NCI-H2196 (cell line): ENCODE data around the gene BICD1.

Experiments used
- DNase-seq: peaks from one replicate; lab custom pipeline; 2025; ENCODE audit not compliant: unreplicated experiment; lab: John Stamatoyannopoulos, UW

Gene BICD1

GRCh38 chr12:32240831-32241230 is 134.2 kb downstream of the BICD1 start:
- DNase-seq: no peak

DNA sequence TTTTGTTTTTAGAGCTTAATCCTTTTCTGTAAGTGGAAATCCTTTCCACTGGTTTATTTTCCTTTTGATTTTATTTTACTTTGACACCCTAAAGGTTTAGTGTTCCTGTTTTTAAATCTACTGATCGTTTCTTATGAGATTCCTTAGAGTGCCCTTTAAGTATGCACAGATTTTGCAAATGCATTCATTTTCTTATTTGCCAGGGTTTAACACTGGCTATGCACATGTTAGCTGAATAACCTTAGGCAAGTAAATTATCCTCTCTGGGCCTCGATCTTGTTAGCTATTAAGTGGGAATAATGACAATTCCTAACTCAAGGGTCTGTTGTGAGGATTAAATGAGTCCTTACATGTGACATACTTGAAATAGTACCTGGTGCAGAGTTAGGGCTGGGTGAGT is 136.0 kb downstream of the BICD1 start:
- no peak for DNase-seq

DNA sequence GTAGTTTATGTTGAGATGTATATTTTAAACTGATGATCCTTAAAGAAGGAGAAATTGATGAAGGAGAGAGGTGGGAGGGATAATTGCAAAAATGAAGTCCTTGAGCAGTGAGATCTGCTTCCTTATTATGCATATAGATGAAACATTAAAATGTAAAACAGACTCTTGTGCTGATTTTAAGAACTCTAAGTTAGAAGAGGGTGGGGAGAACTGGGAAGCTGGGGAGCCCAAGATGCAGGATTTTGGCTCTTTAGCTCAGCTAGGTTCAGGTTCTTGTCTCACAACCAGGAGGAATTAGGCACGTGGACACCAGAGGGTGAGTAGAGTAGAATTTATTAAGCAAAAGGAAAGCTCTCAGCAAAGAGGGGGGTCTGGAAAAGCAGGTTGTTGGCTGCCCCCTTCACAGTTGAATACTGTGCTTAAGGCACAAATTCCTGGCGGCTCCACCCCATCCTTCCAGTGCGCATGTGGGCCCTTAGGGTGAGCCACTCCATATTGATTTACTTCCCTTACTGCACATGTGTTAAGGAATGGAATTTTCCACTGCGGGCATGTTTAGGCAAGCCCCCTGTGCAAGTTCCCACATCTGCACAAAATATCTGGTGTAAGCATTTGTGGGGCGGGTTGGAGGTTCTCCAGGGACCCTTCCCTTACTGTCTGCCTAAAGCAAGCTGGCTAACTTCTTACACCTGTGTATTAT is 141.9 kb downstream of the BICD1 start:
- DNase-seq: no peak

DNA sequence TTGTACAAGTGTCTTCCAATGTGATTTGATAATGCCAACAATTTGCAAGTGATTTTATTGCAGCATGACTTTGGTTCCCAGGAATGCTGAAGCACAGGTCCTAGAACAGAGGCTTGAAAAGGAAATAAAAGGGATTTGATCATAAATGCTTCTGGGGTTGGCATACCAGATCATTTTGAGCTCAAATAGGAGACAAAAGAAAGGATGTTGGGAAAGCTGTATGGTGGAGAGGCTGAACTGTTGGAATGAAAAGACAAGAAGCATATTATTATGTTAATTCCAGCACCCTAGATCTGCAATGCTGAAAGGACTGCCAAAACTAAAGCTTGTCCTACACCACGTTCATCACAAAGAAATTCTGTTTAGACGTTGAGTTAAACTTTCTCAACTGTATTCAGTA is 143.1 kb downstream of the BICD1 start:
- no peak for DNase-seq

- no peak for DNase-seq
Observed at GRCh38 chr12:32252199-32253073, 145.8 kb downstream of the BICD1 start.

GRCh38 chr12:32253154-32253790 is 146.6 kb downstream of the BICD1 start:
- no peak for DNase-seq

DNA sequence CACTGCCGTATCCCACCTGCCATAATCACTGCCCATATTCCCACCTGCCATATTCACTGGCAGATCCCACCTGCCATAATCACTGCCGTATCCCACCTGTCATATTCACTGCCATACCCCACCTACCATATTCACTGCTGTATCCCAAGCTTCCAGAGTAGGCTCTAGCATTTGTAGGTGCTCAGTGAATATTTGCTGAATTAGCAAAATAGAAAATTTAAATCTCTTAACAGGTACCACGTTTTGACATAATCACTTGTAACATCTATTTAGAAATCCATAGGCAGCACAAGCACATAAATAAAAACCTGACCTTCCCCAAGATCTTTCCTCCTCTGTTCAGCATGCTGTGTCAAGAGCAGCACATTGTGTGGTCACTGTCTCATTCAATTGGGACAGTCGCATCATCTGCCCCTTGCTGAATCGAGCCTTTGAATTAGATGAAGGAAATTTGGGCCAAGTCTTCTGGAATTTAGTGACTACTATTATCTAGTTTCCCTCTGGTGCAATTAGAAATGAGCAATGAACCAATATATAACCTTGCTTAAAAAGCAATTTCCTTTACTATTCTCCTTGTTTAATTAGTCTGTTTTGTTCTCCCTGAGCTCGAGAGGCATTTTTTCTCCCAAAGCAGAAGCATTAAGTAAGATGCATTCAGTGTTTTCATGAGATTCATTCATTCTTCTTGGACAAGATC is 147.8 kb downstream of the BICD1 start:
- no peak for DNase-seq

DNA sequence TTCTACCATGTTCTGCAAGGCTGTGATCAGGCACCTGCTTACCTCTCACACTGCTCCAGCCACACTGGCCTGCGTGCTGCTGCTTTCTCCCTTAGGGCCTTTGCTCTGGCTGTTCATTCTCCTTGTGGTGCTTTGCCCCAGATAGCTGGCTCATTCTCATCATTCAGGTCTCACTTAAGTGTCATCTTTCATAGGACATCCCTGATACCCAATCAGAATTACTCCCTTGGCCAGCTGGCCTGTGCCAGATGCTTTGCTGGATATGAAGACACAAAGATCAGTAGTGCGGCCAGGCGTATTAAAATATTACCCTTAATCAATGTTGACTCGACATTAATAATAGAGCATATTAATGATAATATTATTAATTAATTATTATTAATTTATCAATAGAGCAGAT is 148.9 kb downstream of the BICD1 start:
- no peak for DNase-seq

DNA sequence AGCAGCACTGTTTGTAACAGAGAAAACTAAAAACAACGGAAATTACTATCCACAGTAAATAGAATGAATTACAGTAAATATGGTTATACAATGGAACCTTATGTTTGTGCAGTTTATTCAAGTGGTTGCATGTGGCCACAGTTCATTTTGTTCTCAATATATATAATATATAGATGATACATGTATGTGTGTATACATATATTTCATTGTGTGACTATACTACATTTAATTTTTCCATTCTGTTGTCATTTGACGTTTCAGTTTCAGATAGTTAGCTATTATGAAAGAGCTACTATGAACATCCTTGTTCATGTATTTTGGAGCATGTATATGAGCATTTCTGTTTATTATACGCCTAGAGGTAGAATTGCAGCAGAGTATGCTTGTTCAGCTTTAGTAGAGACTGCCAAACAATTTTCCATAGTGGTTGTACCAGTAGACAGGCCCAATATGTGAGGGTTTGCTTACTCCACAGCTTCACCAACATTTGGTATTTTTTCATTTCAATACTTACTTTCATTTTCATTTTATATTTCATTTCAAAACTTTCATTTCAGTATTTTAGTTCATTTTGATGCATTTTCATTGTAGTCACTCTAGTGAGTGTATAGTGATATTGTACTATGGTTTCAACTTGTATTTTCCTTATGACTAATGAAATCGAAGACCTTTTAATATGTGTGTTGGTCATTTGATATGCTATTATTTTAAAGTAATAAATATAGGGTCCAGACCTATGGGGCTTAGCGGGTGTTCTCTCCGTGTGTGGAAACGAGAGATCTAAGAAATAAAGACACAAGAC is 151.2 kb downstream of the BICD1 start:
- no peak for DNase-seq

DNA sequence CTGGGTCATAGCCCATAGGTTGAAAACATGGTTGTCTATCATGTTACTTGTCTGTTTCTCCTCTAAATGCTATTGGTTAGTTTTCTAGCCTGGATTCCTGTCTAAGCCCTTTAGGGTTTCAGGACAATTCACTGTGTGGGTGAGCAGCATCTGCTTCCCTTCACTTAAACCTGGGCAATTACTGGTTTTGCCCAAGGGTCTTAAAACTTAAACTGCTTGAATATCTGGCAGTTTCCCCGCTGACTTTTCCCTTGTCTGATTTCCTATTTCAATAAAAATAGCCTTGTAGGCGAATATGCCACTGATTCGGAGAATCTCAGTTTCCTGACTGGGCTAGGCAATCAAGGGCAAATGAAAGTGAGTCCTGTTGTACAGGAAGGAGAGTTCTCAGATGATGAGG is 154.0 kb downstream of the BICD1 start:
- DNase-seq: no peak

- no peak for DNase-seq
Observed at GRCh38 chr12:32261638-32262037, 155.0 kb downstream of the BICD1 start.

GRCh38 chr12:32264961-32265360 is 158.3 kb downstream of the BICD1 start:
- DNase-seq: no peak

- DNase-seq: no peak
Observed at GRCh38 chr12:32265456-32265855, 158.8 kb downstream of the BICD1 start.

DNA sequence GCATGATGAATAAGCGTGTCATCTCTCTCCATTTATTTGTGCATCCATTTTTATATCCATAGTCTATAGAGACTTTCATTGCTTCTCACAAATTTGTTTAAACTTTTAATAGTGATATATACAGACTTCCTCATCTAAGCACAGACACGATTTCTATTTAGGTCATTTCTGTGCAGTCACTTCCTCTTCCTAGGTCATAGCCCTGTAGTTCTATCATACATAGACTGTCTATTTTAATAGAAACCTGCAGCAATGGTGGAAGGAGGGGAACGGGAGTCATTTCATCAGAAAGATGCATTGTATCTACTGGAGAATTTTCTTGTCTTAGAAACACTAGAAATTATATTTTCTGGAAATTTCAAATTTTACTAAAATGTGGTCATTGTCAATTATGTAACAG is 159.3 kb downstream of the BICD1 start:
- no peak for DNase-seq

- DNase-seq: no peak
Observed at GRCh38 chr12:32266756-32267155, 160.1 kb downstream of the BICD1 start.

GRCh38 chr12:32270818-32271710 is 164.4 kb downstream of the BICD1 start:
- no peak for DNase-seq

- no peak for DNase-seq
Observed at GRCh38 chr12:32272465-32272864, 165.8 kb downstream of the BICD1 start.

GRCh38 chr12:32273063-32273522 is 166.4 kb downstream of the BICD1 start:
- DNase-seq: no peak

DNA sequence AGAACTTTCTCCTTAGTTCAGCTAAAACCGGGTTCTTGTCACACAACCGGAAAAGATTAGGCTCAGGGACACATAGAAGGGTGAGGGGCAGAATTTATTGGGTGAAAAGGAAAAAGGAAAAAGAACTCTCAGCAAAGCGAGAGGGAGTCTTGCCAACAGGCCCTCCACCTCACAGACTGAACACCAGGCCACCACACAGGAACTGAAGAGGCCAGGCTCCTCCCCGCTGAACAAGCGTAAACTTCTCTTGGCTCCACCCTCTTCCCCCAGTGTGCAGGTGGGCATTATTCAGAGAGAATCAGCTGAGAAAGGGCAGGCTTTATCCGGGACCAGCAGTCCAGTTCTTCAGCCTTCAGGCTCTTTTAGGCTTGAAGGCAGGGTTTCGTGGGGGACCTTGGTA is 167.1 kb downstream of the BICD1 start:
- no peak for DNase-seq
